Measurements from ENCODE around the gene DNAJA2.

Gene DNAJA2

DNA sequence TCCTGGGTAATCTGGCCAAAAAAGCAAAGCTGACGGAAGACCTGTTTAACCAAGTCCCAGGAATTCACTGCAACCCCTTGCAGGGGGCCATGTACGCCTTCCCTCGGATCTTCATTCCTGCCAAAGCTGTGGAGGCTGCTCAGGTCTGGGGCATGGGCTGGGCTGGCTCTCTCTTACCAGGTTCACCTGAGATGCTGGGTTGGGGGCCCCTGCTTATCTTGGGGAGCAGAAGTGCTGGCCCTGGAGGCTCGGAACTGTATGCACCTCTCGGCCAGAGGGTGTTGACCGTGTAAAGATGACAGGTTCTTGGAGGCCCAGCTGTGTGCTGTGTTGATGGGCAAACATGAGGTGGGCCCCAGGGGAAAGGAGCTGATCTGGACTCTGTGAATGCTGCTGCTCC lies 49.1 kb downstream of the DNAJA2 start:
- no peak for DNase-seq

DNA sequence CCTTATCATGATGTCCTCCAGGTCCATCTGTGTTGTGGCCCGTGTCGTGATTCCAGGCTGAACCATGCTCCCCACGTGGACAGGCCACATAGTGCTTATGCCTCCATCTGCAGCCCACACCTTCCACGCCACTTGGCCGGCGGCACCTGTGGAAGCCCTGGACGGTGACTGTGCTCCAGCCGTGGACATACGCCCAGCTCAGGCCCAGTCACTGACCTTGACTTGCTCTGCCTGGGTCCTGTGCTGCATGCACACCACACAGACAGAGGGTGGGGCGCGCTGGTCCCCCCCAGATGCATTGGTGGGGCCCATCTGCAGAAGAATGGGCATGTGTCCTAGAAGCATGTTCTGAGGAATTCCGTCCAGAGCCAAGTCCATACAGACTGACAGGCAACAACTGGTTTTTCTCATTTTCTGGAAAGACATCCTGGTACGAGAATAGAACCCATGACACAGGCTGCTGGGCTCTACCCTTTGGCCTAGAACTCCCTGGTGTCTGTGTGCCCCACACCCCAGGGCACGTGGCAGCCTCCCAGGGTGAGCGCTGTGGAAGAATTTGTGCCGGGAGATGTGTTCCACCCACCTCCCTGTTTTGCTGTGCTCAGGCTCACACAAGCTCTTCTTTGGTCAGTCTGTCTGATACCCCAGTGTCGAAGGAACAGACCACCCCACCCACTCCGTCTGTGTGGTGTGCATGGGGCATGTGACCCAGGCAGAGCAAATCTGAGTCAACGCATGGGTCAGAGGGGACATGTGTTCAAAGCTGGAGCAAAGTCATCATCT lies 49.8 kb downstream of the DNAJA2 start:
- DNase-seq, result no peak

DNA sequence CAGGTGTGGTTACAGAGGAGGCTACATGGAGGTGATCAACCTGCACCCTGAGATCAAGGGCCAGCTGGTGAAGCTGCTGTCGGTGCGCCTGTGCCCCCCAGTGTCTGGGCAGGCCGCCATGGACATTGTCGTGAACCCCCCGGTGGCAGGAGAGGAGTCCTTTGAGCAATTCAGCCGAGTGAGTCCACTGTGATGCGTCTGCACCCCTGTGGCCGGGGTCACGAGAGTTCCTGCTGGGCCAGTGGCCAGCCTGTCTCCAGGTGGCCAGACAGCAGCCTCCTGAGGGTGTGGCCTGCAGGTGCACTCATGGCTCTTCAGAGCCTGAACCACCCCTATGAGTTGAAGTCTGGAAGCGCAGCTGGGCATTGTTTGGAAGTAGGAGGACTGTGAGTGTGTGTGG lies 51.2 kb downstream of the DNAJA2 start:
- DNase-seq, result no peak

DNA sequence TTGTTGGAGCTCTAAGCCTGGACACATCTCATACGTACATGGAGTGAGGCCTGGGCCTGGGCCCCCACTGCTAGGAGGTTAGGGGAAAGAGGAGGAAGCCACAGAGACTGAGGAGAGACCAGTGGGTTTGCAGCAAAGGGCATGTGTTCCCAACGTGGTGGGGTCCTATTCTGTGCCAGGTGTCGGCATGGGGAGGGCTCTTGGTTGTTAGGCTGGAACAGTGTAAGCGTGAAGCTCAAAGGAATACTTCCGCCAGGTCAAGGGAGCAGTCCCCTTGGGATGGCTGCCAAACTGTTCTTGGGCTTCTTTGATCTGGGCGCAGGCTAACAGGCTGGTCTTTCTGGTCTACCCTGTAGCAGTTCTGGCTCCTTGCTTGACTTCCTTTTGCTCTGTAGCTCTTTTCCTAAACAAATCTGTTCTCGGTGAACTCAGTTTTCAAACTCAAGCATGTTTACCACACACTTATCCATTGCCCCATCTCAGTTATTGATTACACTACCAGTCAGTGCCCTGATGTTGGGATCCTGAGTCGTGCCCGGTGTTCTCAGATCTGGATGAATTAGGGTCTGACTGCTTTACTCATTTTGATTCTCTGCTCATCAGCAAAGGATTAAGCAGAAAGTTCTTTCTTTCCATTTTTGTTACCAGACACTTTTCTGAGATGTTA lies 52.9 kb downstream of the DNAJA2 start:
- no peak for DNase-seq

DNA sequence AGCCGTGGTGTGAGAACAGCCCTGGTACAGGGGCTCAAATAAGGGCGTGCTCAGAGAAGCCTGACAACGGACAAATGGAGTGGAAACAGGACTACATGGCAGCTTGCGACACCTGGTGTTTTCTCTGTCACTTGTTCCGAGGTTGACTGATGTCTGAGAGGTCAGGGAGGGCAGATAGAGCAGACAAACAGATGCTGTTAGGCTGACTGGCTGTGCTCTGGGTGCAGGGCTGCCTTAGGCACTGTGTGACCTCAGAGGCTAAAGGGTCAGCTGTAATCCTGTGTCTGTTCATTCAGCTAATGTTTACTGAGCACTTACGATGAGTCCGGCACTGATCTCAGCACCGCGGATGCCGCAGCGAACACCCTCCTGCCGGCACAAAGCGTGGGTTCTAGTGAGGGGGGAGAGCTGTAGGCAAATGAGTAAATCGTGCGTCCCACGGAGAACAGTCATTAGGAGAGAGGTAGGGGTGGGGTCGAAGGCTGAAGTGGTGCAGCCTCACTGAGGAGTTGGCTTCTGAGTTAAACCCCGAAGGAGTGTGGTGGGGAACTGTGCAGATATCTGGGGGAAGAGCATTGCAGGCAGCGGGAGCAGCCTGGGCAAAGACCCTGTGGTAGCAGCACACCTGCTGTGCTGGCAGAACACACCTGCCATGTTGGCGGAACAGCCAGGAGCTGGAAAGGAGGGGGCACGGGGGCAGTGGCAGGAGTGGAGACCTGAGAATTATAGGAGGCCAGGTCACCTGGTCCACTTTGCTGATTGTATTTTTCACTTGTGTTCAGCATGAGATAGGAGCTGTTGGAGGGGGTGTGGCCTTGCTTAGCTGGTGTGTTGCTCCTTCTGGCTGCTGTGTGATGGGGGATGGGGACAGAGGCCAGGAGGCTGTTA lies 54.3 kb downstream of the DNAJA2 start:
- no peak for DNase-seq

DNA sequence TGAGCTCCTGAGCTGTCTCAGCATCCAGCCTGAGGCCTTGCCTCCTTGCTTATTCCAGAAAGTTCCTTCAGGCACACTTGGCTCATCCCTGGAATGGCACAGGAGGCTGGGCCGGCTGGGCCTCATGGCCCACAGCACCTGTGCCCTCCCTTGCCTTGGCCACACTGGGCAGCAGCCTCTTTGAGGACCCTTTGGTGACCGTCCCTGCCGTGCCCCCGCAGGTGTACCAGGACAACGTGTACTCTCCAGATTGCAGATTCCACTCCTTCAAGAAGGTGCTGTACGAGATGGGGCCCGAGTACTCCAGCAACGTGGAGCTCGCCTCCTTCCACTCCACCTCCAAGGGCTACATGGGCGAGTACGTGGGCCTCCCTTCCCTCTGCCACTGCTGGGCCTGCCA lies 55.1 kb downstream of the DNAJA2 start:
- no peak for DNase-seq

DNA sequence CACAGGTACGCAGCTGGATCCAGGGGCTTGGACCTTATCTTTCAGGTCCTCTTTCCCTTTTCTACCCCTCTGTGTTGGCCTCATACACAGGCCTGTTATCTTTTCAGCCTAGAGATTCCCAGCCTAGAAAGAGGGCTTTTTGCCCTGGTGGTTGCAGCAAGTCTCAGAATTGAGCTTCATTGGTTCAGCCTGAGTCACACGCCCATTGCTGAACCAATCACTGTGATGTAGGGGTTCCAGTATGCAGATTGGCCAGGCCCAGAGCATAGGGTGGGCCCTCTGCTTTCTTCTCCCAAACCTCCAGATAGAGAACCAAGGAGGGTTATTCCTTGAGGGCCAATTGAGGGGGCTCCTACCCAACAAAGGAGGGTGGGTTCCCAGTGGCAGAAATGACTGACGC lies 56.5 kb downstream of the DNAJA2 start:
- no peak for DNase-seq

DNA sequence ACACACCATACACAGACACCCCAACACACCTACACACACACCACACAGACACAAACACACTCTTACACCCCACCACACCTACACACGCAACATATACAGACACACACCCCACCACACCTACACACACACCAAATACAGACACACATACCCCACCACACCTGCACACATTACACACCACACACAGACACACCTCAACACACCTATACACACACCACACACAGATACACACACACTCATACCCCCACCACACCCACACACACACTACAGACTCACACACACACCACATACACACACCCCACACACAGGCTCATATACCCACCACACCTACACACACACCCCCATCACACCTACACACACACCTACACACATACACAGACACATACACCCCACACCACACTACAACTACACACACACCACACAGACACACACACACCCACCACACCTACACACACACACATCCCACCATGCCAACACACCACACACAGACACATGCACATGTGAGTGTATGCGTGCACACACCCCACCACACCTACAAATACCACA lies 57.9 kb downstream of the DNAJA2 start:
- no peak for DNase-seq

DNA sequence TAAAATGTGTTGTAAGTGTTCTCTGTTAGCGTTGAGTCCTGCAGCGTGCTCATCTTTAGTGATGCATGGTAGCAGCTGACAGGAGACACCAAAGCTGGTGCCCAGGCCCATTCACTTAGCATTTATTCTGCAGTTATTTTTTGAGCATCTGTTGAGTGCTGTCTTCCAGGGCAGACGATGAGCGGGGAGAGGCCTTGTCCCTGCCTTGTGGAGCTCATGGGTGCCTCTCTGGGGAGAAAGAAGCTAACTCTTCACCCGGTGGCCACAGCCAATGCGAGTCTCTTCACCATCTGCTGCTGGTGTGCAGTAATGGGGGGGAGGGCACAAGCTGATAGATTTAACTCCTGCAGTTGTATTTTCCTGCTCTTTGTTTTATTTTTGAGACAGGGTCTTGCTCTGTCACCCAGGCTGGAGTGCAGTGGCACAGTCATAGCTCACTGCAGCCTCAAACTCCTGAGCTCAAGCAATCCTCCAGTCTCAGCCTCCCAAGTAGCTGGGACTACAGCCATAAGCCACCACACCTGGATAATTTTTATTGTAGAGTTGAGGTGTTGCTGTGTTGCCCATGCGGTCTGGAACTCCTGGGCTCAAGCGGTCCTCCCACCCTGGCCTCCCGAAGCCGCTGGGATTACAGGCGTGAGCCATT lies 58.8 kb downstream of the DNAJA2 start:
- DNase-seq, result no peak

DNA sequence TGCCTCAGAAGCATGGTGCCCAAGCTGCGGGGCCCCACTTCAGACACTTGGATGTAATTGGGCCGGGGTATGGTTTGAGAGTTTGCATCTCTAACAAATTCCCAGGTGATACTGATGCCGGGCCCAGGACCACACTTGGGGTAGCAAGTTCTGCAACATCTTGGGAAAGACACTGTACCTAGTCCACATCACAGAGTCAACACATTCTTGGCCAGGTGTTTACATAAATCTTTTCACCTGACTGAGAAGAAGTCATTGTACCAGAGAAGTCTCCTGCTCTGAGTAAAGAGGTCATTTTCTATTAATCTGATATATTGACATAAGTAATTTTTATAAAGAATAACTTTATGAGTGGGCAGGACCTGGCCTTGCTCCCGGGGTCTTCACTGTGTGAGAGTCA lies 61.8 kb downstream of the DNAJA2 start:
- no peak for DNase-seq

DNA sequence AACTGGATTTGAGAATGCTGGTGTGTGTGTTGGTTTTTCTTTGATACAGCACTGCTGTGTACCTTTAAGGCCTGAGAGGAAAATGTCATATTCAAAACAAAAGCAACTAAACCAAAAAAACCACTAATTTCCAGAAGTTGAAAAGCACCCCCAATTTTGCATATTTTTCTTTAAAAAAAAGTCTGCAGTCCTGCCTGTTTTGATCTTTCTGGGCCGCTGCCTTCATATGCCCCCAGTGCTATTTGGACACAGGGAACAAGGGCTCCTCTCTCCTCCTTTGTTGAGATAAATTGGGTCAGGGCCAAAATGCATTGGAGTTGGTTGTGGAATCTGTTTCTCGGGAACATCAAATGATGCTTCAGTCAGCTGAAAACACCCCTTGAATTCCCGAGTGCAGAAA lies 62.4 kb downstream of the DNAJA2 start:
- DNase-seq, result no peak

DNA sequence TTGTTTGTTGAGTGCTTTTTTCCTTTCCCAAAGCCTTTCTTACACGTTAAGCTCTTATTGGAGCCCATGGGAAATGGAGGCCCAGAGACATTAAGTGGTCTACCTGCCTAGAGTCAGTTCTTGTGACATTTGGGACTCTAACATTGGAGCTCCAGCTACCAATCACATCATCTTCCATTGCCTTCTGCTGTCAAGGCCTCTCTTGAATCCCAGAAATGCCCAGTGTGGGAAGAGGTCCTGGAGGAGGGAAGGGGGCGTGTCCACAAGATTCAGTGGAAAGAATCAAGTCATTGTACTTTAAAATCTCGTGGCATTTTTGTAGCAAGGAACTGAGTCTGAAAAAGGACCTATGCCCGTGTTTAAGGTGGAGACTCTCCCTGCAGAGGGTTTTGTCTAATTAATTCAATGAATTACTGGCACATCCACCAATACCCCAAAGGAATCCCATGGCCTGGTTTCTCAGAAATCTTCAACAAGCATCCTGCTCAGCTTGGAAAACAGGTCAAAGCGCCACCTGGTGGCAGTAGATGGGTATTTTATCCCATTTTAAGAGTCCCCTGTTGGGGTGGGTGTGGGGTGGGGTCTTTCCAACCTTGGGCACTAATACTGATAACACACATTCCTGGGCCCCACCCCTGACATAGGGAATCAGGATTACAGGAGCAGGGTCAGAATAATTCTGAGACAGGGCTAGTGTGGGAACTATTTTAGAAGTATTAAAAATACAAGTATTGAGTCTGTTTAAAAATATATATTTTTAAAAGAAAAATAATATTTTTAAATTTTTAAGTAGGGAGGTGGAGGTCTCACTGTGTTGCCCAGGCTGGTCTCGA lies 64.7 kb downstream of the DNAJA2 start:
- DNase-seq, result peak; percentile 32 to 78

DNA sequence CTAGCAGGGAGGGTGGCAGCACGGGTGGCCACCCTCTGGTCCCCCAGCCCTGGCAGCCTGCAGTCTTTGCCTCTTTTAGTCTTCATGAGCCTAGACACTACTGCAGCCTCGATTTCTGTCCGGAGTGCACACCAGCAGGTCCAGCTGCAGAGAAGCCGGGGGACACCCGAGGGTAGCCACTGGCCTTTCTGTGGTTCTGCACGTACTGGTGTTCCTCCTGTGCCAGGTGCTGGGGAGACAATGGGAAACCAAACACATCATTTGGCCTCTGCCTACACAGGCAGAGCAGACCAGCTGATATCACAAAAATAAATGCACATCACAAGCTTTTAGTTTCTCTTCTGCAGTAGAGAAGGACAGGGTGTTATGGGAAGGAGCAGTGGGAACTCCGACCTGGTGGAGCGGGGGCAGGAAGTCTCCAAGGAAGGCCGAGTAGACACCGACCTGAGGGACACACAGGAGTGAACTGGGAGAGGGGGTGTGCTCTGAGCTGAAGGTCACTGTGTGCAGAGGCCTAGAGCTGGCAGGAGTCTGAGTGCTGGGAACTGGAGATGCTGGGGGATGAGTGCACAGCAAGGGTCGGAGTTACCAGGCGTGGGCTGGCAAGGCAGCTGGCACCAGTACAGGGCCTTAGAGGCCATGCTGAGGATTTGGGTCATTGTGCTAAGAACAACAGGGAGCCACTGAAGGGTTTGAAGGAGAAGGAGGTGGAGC lies 66.3 kb downstream of the DNAJA2 start:
- DNase-seq, result no peak

DNA sequence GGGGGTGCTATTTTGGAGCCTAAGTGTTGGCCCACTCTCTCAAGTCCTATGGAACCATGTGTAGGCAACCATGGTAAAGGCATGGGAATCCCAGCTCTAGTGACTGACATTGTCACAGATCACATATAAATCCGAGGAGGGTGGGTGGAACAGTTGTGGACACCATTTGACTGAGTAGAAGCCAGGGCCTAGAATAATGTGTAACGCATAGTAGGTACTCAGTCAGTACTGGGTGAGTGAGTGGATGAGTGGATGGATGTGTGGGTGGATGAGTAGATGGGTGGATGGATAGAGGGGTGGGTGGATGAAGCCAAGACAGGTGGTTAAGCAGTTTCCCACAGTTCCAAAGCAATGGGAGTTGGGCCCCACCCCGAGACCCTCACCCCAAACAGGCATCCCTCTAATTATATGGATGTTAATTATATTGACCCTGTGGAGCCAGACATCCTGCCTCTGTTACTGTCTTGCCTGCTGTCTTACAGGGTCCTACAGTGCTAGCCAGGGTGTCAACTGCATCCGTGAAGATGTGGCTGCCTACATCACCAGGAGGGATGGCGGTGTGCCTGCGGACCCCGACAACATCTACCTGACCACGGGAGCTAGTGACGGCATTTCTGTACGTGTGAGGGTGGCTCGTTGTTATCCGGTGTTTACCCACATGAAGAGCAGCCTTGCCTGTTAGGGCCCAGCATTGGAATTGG lies 67.0 kb downstream of the DNAJA2 start:
- DNase-seq, result no peak

Measured in inflammatory macrophage treated with lipopolysaccharide for 1 hour (primary cell).